GM12878 (cell line): ENCODE measurements around the gene PPIL6. TPM values are rescaled to one million over a fixed set of nuclear protein-coding genes. Genes with fewer than 3 reads are reported as not detected.

Source experiments
- ATF7 ChIP-seq: fragments of 450-650 bp; IDR thresholded peaks from 2 replicates; pipeline ENCODE4 v1.6.1; 2016; ENCODE audit warnings: low read depth, mild to moderate bottlenecking
- BCL11A ChIP-seq: IDR thresholded peaks from 2 replicates; pipeline ENCODE4 v1.6.1; 2011; ENCODE audit warnings: low read depth, low read length
- CBX3 ChIP-seq: fragments of 200-600 bp; sonication (generic); IDR thresholded peaks from 2 replicates; pipeline ENCODE4 v1.6.1; 2016; ENCODE audit warnings: low read depth, borderline replicate concordance
- MTA2 ChIP-seq: fragments of 450-650 bp; IDR thresholded peaks from 2 replicates; pipeline ENCODE4 v1.6.1; 2016; ENCODE audit warnings: low read depth, mild to moderate bottlenecking, moderate library complexity
- SMAD5 ChIP-seq: IDR thresholded peaks from 2 replicates; pipeline ENCODE4 v1.6.1; 2016; ENCODE audit warnings: antibody characterized with exemption, low read depth
- SUPT20H ChIP-seq: IDR thresholded peaks from 2 replicates; pipeline ENCODE4 v1.6.1; 2011; ENCODE audit warnings: low read depth, mild to moderate bottlenecking, low read length, moderate library complexity, borderline replicate concordance; ENCODE audit not compliant: control insufficient read depth
- WRNIP1 ChIP-seq: IDR thresholded peaks from 2 replicates; pipeline ENCODE4 v1.6.1; 2011; ENCODE audit warnings: low read depth, low read length, improper control_type of control experiment, borderline replicate concordance
- polyA plus RNA-seq, 11 experiments: library from polyadenylated mRNA; depleted of rRNA in 4 of 11; unstranded in 6 of 11; stranded (reverse) in 5 of 11; fragments of >200 nt; fragmentation: Nextera tagmentation in 4 of 11; fragmentation: Illumina TruSeq in 1 of 11; extraction: Ambion mirVana in 4 of 11; extraction: Trizol in 1 of 11; gene quantifications; 1 replicate in 1 of 11; 2 replicates in 10 of 11; pipeline versions ENCODE4 v1.2.1 to v1.2.3, GENCODE V29; 2011 to 2016; ENCODE audit warnings: inconsistent platforms in 2 of 11, missing spikeins in 2 of 11, low read depth in 1 of 11
- total RNA-seq, 4 experiments: library from RNA; depleted of rRNA in 3 of 4; stranded (reverse); fragments of >200 nt in 3 of 4; fragmentation: Illumina TruSeq in 1 of 4; extraction: Trizol in 1 of 4; gene quantifications; 2 replicates each; pipeline versions ENCODE4 v1.2.1 to v1.2.3, GENCODE V29; 2013 to 2021
- TF ChIP-seq, protein P1 (sequence below): IDR thresholded peaks from 2 replicates; pipeline ENCODE4 v1.6.1; 2012; ENCODE audit warnings: improper control_type of control experiment, low read depth, low read length; ENCODE audit not compliant: insufficient replicate concordance
- TF ChIP-seq, protein P2 (sequence below): fragments of 450-650 bp; IDR thresholded peaks from 2 replicates; pipeline ENCODE4 v1.6.1; 2017; ENCODE audit warnings: borderline replicate concordance
- TF ChIP-seq, protein P3 (sequence below), 3 experiments: IDR thresholded peaks in 2 of 3; conservative IDR thresholded peaks in 1 of 3; 2 replicates each; pipeline ENCODE4 v1.5.1; 2011; ENCODE audit warnings: low read depth in 3 of 3, low read length in 3 of 3, mild to moderate bottlenecking in 3 of 3, control low read depth in 2 of 3, moderate library complexity in 2 of 3, inconsistent platforms in 1 of 3, mixed read lengths in 1 of 3; ENCODE audit not compliant: control insufficient read depth in 2 of 3, insufficient read depth in 1 of 3; ENCODE audit errors: extremely low read depth in 1 of 3

PPIL6 gene
- total and polyA plus RNA-seq, 10 of the 15 experiments (the other 5 are each of a cell fraction or from before 2014, with no cell fraction given) = 0.01 to 0.26 (median 0.12) TPM; not detected in 5

DNA sequence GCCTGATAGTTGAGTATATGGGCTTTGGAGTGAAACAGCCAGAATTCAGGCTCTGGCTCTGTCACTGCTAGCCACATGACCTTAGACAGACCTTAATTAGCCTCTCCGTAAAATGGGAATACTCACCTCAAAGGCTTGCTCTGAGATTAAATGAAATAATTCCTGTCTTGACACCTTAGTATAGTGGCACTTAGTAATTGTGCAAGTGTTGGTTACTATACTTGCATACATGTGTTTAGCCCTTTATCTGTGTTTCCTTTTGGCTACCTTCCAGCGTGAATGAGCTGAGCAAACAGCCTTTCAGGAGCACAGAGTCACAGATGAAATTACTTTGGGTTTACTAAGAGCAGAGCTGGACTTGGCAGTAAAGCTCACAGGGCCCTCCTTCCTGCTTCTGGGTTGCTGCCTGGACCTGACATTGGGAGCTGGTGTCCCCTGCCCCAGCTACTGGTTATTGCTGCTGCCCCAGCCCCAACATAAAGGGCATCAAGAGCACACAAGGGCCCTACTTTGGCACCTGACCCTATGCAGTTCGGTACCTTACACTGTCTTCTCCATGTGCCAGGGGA lies 90.9 kb downstream of the PPIL6 start (continued):
- TF ChIP-seq, protein P1, sequence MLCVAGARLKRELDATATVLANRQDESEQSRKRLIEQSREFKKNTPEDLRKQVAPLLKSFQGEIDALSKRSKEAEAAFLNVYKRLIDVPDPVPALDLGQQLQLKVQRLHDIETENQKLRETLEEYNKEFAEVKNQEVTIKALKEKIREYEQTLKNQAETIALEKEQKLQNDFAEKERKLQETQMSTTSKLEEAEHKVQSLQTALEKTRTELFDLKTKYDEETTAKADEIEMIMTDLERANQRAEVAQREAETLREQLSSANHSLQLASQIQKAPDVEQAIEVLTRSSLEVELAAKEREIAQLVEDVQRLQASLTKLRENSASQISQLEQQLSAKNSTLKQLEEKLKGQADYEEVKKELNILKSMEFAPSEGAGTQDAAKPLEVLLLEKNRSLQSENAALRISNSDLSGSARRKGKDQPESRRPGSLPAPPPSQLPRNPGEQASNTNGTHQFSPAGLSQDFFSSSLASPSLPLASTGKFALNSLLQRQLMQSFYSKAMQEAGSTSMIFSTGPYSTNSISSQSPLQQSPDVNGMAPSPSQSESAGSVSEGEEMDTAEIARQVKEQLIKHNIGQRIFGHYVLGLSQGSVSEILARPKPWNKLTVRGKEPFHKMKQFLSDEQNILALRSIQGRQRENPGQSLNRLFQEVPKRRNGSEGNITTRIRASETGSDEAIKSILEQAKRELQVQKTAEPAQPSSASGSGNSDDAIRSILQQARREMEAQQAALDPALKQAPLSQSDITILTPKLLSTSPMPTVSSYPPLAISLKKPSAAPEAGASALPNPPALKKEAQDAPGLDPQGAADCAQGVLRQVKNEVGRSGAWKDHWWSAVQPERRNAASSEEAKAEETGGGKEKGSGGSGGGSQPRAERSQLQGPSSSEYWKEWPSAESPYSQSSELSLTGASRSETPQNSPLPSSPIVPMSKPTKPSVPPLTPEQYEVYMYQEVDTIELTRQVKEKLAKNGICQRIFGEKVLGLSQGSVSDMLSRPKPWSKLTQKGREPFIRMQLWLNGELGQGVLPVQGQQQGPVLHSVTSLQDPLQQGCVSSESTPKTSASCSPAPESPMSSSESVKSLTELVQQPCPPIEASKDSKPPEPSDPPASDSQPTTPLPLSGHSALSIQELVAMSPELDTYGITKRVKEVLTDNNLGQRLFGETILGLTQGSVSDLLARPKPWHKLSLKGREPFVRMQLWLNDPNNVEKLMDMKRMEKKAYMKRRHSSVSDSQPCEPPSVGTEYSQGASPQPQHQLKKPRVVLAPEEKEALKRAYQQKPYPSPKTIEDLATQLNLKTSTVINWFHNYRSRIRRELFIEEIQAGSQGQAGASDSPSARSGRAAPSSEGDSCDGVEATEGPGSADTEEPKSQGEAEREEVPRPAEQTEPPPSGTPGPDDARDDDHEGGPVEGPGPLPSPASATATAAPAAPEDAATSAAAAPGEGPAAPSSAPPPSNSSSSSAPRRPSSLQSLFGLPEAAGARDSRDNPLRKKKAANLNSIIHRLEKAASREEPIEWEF = no peak
- TF ChIP-seq, protein P2, sequence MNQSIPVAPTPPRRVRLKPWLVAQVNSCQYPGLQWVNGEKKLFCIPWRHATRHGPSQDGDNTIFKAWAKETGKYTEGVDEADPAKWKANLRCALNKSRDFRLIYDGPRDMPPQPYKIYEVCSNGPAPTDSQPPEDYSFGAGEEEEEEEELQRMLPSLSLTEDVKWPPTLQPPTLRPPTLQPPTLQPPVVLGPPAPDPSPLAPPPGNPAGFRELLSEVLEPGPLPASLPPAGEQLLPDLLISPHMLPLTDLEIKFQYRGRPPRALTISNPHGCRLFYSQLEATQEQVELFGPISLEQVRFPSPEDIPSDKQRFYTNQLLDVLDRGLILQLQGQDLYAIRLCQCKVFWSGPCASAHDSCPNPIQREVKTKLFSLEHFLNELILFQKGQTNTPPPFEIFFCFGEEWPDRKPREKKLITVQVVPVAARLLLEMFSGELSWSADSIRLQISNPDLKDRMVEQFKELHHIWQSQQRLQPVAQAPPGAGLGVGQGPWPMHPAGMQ = no peak
- TF ChIP-seq BCL11A (no peak), MTA2 (no peak), CBX3 (no peak), ATF7 (no peak), SUPT20H (no peak), WRNIP1 (no peak), SMAD5 (no peak)
- TF ChIP-seq, protein P3, sequence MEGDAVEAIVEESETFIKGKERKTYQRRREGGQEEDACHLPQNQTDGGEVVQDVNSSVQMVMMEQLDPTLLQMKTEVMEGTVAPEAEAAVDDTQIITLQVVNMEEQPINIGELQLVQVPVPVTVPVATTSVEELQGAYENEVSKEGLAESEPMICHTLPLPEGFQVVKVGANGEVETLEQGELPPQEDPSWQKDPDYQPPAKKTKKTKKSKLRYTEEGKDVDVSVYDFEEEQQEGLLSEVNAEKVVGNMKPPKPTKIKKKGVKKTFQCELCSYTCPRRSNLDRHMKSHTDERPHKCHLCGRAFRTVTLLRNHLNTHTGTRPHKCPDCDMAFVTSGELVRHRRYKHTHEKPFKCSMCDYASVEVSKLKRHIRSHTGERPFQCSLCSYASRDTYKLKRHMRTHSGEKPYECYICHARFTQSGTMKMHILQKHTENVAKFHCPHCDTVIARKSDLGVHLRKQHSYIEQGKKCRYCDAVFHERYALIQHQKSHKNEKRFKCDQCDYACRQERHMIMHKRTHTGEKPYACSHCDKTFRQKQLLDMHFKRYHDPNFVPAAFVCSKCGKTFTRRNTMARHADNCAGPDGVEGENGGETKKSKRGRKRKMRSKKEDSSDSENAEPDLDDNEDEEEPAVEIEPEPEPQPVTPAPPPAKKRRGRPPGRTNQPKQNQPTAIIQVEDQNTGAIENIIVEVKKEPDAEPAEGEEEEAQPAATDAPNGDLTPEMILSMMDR (IDR thresholded peaks at IDR 0.05 in 2 of 3, conservative IDR thresholded peaks at IDR 0.05 in 1 of 3; ENCODE audit: control insufficient read depth in 2 of 3, extremely low read depth in 1 of 3, insufficient read depth in 1 of 3, low read depth in 3 of 3, low read length in 3 of 3) = no peak
- TF ChIP-seq, all 136 proteins: peak for 0
